KMS-11 (cell line): ENCODE results near the gene CYBRD1.

Experiments
- H2AFZ ChIP-seq: fragments of 200-600 bp; sonication (generic); 2 replicates; pipeline ENCODE4 v1.6.1; 2016; ENCODE audit warnings: antibody characterized with exemption, mixed run types, low read depth
- H3K27ac ChIP-seq: fragments of 200-600 bp; sonication (generic); 2 replicates; pipeline ENCODE4 v1.6.1; 2016; ENCODE audit warnings: mild to moderate bottlenecking, mixed run types
- H3K27me3 ChIP-seq: fragments of 200-600 bp; sonication (generic); 2 replicates; pipeline ENCODE4 v1.6.1; 2017; ENCODE audit warnings: mild to moderate bottlenecking, low read depth, mixed run types, moderate library complexity; ENCODE audit not compliant: insufficient read depth
- H3K36me3 ChIP-seq: fragments of 200-600 bp; sonication (generic); 2 replicates; pipeline ENCODE4 v1.6.1; 2017; ENCODE audit warnings: mild to moderate bottlenecking, mixed run types; ENCODE audit not compliant: insufficient read depth
- H3K4me1 ChIP-seq: fragments of 200-600 bp; sonication (generic); 2 replicates; pipeline ENCODE4 v1.6.1; 2016; ENCODE audit warnings: mild to moderate bottlenecking, low read depth, mixed run types; ENCODE audit not compliant: poor library complexity, severe bottlenecking
- H3K4me2 ChIP-seq: fragments of 200-600 bp; sonication (generic); 2 replicates; pipeline ENCODE4 v1.7.0; 2016; ENCODE audit warnings: mild to moderate bottlenecking, mixed run types
- H3K4me3 ChIP-seq: fragments of 200-600 bp; sonication (generic); IDR thresholded peaks from 2 replicates; pipeline ENCODE4 v1.6.1; 2017; ENCODE audit warnings: low read depth, low read length, mixed read lengths; ENCODE audit not compliant: insufficient read depth
- H3K79me2 ChIP-seq: fragments of 200-600 bp; sonication (generic); 2 replicates; pipeline ENCODE4 v1.6.1; 2016; ENCODE audit warnings: low read depth, mixed run types; ENCODE audit not compliant: insufficient read depth
- H3K9ac ChIP-seq: fragments of 200-600 bp; sonication (generic); 2 replicates; pipeline ENCODE4 v1.6.1; 2016; ENCODE audit warnings: mild to moderate bottlenecking, mixed run types
- H4K20me1 ChIP-seq: fragments of 200-600 bp; sonication (generic); 2 replicates; pipeline ENCODE4 v1.6.1; 2016; ENCODE audit warnings: mild to moderate bottlenecking, mixed run types; ENCODE audit not compliant: insufficient read depth
- CTCF ChIP-seq: fragments of 200-600 bp; sonication (generic); conservative IDR thresholded peaks from 2 replicates; pipeline ENCODE4 v1.6.1; 2017; ENCODE audit warnings: low read depth, mild to moderate bottlenecking, antibody characterized with exemption, low read length, moderate library complexity, mixed read lengths

CYBRD1 gene

GRCh38 chr2:171592036-171592555 is 69.8 kb downstream of the CYBRD1 start:
- H3K79me2 ChIP-seq: no peaks in the 10 kb centered on the region
- no peak overlapping the region for H2AFZ ChIP-seq
- H3K27ac ChIP-seq: no peak overlapping the region
- H3K27me3 ChIP-seq: no peaks in the 10 kb centered on the region
- no peak for TF ChIP-seq CTCF
- H3K4me3 ChIP-seq: no peak overlapping the region
- no peak overlapping the region for H3K4me2 ChIP-seq
- no peak overlapping the region for H3K9ac ChIP-seq
- H3K4me1 ChIP-seq: no peaks in the 10 kb centered on the region
- no peaks in the 10 kb centered on the region for H4K20me1 ChIP-seq
- H3K36me3 ChIP-seq: no peaks in the 10 kb centered on the region

DNA sequence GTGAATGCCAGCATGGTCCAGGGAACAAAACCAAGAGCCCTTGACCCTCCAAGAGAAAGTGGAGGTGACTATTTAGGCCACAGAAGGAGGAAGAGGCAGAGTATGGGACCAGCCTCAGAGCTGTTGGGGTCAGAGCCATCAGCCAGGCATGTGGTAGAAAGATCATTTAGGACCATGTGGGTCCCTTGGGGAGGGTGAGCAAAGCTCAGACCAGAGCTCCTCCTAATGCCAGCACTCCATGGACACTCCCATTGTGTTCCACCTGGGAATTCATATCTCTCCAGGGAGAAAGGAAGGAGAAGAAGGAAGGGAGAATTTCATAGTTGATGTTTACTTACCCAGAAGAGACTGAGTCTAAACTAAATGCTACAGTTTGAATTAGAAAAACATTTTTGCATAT is 73.2 kb downstream of the CYBRD1 start:
- H3K27ac ChIP-seq: no peak overlapping the region
- no peak overlapping the region for H3K4me2 ChIP-seq
- no peaks in the 10 kb centered on the region for H3K27me3 ChIP-seq
- H3K4me1 ChIP-seq: no peaks in the 10 kb centered on the region
- H3K9ac ChIP-seq: no peak overlapping the region
- no peaks in the 10 kb centered on the region for H4K20me1 ChIP-seq
- H2AFZ ChIP-seq: no peak overlapping the region
- no peak for TF ChIP-seq CTCF
- H3K36me3 ChIP-seq: no peaks in the 10 kb centered on the region
- H3K4me3 ChIP-seq: no peak overlapping the region
- no peaks in the 10 kb centered on the region for H3K79me2 ChIP-seq

- Histone ChIP-seq H3K9ac (no peak overlapping the region), H3K27me3 (no peaks in the 10 kb centered on the region), H3K4me2 (no peak overlapping the region), H2AFZ (no peak overlapping the region), H3K4me3 (no peak overlapping the region), H3K79me2 (no peaks in the 10 kb centered on the region), H4K20me1 (no peaks in the 10 kb centered on the region), H3K27ac (no peak overlapping the region), H3K36me3 (no peaks in the 10 kb centered on the region), H3K4me1 (no peaks in the 10 kb centered on the region)
- no peak for TF ChIP-seq CTCF
These were observed 73.6 kb downstream of the CYBRD1 start for GRCh38 chr2:171595896-171596295.

GRCh38 chr2:171598713-171599319 is 76.5 kb downstream of the CYBRD1 start:
- H2AFZ ChIP-seq: peak overlapping the region; percentile 49; the same call in 1 of the 2 replicates
- no peaks in the 10 kb centered on the region for H3K27me3 ChIP-seq
- H3K27ac ChIP-seq: no peak overlapping the region
- H3K9ac ChIP-seq: no peak overlapping the region
- H4K20me1 ChIP-seq: no peaks in the 10 kb centered on the region
- no peaks in the 10 kb centered on the region for H3K79me2 ChIP-seq
- H3K4me1 ChIP-seq: no peaks in the 10 kb centered on the region
- peak; percentile 90 for TF ChIP-seq CTCF
- no peak overlapping the region for H3K4me3 ChIP-seq
- H3K4me2 ChIP-seq: no peak overlapping the region; the same call in 1 of the 2 replicates
- no peaks in the 10 kb centered on the region for H3K36me3 ChIP-seq
